ENCODE measurements around the gene NKX2-1. TPM values are rescaled to one million over a fixed set of nuclear protein-coding genes. Genes with fewer than 3 reads are reported as not detected.
"Not testable (repeated sequence)": the region's sequence is repeated elsewhere in the genome, so short reads cannot be mapped to it uniquely, and the experiment has no call there.

Gene NKX2-1
- not detected for polyA plus RNA-seq (ENCODE audit: insufficient read length)

- DNase-seq (ENCODE audit: low read depth), result no peak
Measured at GRCh38 chr14:36519431-36520321, at the start of gene NKX2-1. Gene NKX2-1, minus strand, starts transcription at chr14:36520232. Its CDS starts 103 bp downstream, at chr14:36520129.

GRCh38 chr14:36556811-36557433, 36.9 kb upstream of the NKX2-1 start:
- no peak for DNase-seq (ENCODE audit: low read depth)

GRCh38 chr14:36555998-36556743, 36.1 kb upstream of the NKX2-1 start:
- DNase-seq (ENCODE audit: low read depth), result no peak

GRCh38 chr14:36553656-36554260, 33.7 kb upstream of the NKX2-1 start:
- peak; percentile 13 for DNase-seq (ENCODE audit: low read depth)

- no peak for DNase-seq (ENCODE audit: low read depth)
Measured at GRCh38 chr14:36550899-36551298, 30.9 kb upstream of the NKX2-1 start.

- DNase-seq (ENCODE audit: low read depth), result not testable (repeated sequence)
Measured at GRCh38 chr14:36544280-36544679, 24.2 kb upstream of the NKX2-1 start.

- DNase-seq (ENCODE audit: low read depth), result no peak
Measured at GRCh38 chr14:36538051-36538450, 18.0 kb upstream of the NKX2-1 start.

- DNase-seq (ENCODE audit: low read depth), result no peak
Measured at GRCh38 chr14:36529062-36529461, 9.0 kb upstream of the NKX2-1 start.

GRCh38 chr14:36525746-36526099, 5.7 kb upstream of the NKX2-1 start:
- no peak for DNase-seq (ENCODE audit: low read depth)

- DNase-seq (ENCODE audit: low read depth), result no peak
Measured at GRCh38 chr14:36524874-36525745, 5.1 kb upstream of the NKX2-1 start.

GRCh38 chr14:36524220-36524837, 4.3 kb upstream of the NKX2-1 start:
- no peak for DNase-seq (ENCODE audit: low read depth)

- DNase-seq (ENCODE audit: low read depth), result no peak
Measured at GRCh38 chr14:36522972-36523715, 3.1 kb upstream of the NKX2-1 start.

- no peak for DNase-seq (ENCODE audit: low read depth)
Measured at GRCh38 chr14:36522347-36522971, 2.4 kb upstream of the NKX2-1 start.

- no peak for DNase-seq (ENCODE audit: low read depth)
Measured at GRCh38 chr14:36521598-36522345, 1.7 kb upstream of the NKX2-1 start.

- no peak for DNase-seq (ENCODE audit: low read depth)
Measured at GRCh38 chr14:36520601-36521525, 831 bp upstream of the NKX2-1 start.

GRCh38 chr14:36518586-36519430, 1.2 kb downstream of the NKX2-1 start:
- DNase-seq (ENCODE audit: low read depth), result no peak
